ENCODE measurements around the gene MPZL3. TPM values are rescaled to one million over a fixed set of nuclear protein-coding genes. Genes with fewer than 3 reads are reported as not detected.

MPZL3 gene
- total RNA-seq, 1 experiment from 2014 or later = 16.8 TPM

DNA sequence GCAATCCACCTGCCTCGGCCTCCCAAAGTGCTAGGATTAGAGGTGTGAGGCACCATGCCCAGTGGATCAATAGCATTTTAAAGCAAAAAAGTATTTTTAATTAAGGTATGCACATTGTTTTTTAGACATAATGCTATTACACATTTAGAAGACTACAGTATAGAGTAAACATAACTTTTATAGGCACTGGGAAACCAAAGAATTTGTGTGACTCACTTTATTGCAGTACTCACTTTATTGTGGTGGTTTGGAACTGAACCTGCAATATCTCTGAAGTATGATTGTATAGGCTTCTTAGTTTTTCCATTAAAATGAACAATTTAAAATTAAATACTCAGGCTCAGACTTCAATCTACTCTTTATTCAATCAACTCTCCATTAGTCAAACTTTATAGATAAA is 34.8 kb upstream of the MPZL3 start:
- CTCF ChIA-PET = no interaction called here
- Histone ChIP-seq H3K4me3 (no peak overlapping the region), H3K4me2 (peak overlapping the region; percentile 56)

DNA sequence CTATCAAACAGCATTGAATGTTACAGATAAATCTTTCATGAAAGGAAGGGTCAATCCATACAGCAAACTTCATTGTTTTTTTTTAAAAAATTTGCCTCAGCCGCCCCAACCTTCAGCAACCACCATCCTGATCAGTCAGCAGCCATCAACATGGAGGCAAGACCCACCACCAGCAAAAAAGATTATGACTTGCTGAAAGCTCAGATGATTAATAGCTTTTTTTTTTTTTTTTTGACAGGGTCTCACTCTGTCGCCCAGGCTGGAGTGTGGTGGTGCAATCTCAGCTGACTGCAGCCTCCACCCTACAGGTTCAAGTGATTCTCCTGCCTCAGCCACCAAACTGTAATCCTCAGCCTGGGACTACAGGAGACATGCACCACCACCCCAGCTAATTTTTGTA is 34.4 kb upstream of the MPZL3 start:
- CTCF ChIA-PET = no interaction called here
- no TSS peak for BruUV-seq (replicated peaks)
- Histone ChIP-seq H3K9me2 (ENCODE audit: insufficient read depth) (no peaks in the 10 kb centered on the region), H3K9me3 (ENCODE audit: insufficient read depth, low read depth) (no peaks in the 10 kb centered on the region), H3K27me3 (ENCODE audit: insufficient read depth, low read depth) (no peaks in the 10 kb centered on the region), H4K20me1 (ENCODE audit: insufficient read depth) (no peaks in the 10 kb centered on the region), H3K4me2 (peak overlapping the region; percentile 56), H3K4me1 (replicated peaks; ENCODE audit: insufficient read depth) (peaks cover 25% of the 10 kb centered on the region), H3F3A (ENCODE audit: insufficient read depth, low read depth) (peaks cover 18% of the 10 kb centered on the region; the same call in 1 of the 2 replicates), H3K27ac (peak overlapping the region; percentile 49), H3K4me3 (no peak overlapping the region), H3K79me2 (ENCODE audit: low read depth) (no peaks in the 10 kb centered on the region), H3K36me3 (ENCODE audit: low read depth) (no peaks in the 10 kb centered on the region), H2AFZ (no peak overlapping the region)
- TF ChIP-seq, protein P1, sequence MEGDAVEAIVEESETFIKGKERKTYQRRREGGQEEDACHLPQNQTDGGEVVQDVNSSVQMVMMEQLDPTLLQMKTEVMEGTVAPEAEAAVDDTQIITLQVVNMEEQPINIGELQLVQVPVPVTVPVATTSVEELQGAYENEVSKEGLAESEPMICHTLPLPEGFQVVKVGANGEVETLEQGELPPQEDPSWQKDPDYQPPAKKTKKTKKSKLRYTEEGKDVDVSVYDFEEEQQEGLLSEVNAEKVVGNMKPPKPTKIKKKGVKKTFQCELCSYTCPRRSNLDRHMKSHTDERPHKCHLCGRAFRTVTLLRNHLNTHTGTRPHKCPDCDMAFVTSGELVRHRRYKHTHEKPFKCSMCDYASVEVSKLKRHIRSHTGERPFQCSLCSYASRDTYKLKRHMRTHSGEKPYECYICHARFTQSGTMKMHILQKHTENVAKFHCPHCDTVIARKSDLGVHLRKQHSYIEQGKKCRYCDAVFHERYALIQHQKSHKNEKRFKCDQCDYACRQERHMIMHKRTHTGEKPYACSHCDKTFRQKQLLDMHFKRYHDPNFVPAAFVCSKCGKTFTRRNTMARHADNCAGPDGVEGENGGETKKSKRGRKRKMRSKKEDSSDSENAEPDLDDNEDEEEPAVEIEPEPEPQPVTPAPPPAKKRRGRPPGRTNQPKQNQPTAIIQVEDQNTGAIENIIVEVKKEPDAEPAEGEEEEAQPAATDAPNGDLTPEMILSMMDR (conservative IDR thresholded peaks at IDR 0.05) = no peak
- no peak for TF ChIP-seq EZH2 (IDR thresholded peaks at IDR 0.05; ENCODE audit: low read depth)
- intact Hi-C loops (cut with micrococcal nuclease; ENCODE audit: unreplicated experiment) = loop anchor here (2.0 kb wide), 1 partner anchor 34 kb away; the partner anchor contains the start of gene MPZL3
- no peak for DNase-seq
- POLR2A ChIA-PET (ENCODE audit: unreplicated experiment) = interaction anchor here (0.6 kb wide), 1 partner anchor 22 kb away, joined by 4 read pairs; no protein-coding TSS in a partner anchor

More for the DNA sequence above, 34.8 kb upstream of the MPZL3 start:
- H4K20me1 ChIP-seq (ENCODE audit: insufficient read depth) = no peaks in the 10 kb centered on the region
- no peaks in the 10 kb centered on the region for H3K9me2 ChIP-seq (ENCODE audit: insufficient read depth)
- no peak for TF ChIP-seq EZH2 (IDR thresholded peaks at IDR 0.05; ENCODE audit: low read depth)
- TF ChIP-seq, protein P1 (conservative IDR thresholded peaks at IDR 0.05) = no peak
- peaks cover 18% of the 10 kb centered on the region; the same call in 1 of the 2 replicates for H3F3A ChIP-seq (ENCODE audit: insufficient read depth, low read depth)
- peak overlapping the region; percentile 49 for H3K27ac ChIP-seq
- POLR2A ChIA-PET (ENCODE audit: unreplicated experiment) = interaction anchor here (0.6 kb wide), 1 partner anchor 22 kb away, joined by 4 read pairs; no protein-coding TSS in a partner anchor
- DNase-seq = peak in 1 of 2 experiments; percentile 93
- H3K79me2 ChIP-seq (ENCODE audit: low read depth) = no peaks in the 10 kb centered on the region
- H3K4me1 ChIP-seq (replicated peaks; ENCODE audit: insufficient read depth) = peaks cover 25% of the 10 kb centered on the region
- H2AFZ ChIP-seq = no peak overlapping the region
- no peaks in the 10 kb centered on the region for H3K9me3 ChIP-seq (ENCODE audit: insufficient read depth, low read depth)
- intact Hi-C loops (cut with micrococcal nuclease; ENCODE audit: unreplicated experiment) = loop anchor here (2.0 kb wide), 1 partner anchor 34 kb away; the partner anchor contains the start of gene MPZL3
- no peaks in the 10 kb centered on the region for H3K36me3 ChIP-seq (ENCODE audit: low read depth)
- H3K27me3 ChIP-seq (ENCODE audit: insufficient read depth, low read depth) = no peaks in the 10 kb centered on the region
- no TSS peak for BruUV-seq (replicated peaks)

DNA sequence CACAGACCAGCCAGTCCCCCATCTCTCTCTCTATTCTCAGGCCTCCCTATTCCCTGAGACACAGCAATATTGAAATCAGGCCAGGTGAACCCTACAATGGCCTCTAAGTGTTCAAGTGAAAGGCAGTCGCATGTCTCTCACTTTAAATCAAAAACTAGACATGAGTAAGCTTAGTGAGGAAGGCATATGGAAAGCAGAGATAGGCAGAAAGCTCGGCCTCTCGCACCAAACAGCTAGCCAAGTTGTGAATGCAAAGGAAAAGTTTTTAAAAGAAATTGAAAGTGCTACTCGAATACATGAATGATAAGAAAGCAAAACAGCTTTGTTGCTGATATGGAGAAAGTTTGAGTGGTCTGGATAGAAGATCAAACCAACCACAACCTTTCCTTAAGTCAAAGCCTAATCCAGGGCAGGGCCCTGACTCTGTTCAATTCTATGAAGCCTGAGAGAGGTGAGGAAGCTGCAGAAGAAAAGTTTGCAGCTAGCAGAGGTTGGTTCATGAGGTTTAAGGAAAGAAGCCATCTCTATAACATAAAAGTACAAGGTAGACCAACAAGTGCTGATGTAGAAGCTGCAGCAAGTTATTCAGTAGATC is 31.7 kb upstream of the MPZL3 start:
- H2AFZ ChIP-seq = no peak overlapping the region
- no peak overlapping the region for H3K4me3 ChIP-seq
- no peaks in the 10 kb centered on the region for H4K20me1 ChIP-seq (ENCODE audit: insufficient read depth)
- no peaks in the 10 kb centered on the region for H3K79me2 ChIP-seq (ENCODE audit: low read depth)
- no peaks in the 10 kb centered on the region for H3K27me3 ChIP-seq (ENCODE audit: insufficient read depth, low read depth)
- BruUV-seq (replicated peaks) = no TSS peak
- no peak overlapping the region for H3K4me2 ChIP-seq
- DNase-seq = no peak
- CTCF ChIA-PET = interaction anchor here (0.7 kb wide), 1 partner anchor 20 kb away, joined by 3 read pairs; no protein-coding TSS in a partner anchor
- H3F3A ChIP-seq (ENCODE audit: insufficient read depth, low read depth) = peaks cover 14% of the 10 kb centered on the region; the same call in 1 of the 2 replicates
- H3K27ac ChIP-seq = no peak overlapping the region
- intact Hi-C loops (cut with micrococcal nuclease; ENCODE audit: unreplicated experiment) = no loop called here
- peaks cover 22% of the 10 kb centered on the region for H3K4me1 ChIP-seq (replicated peaks; ENCODE audit: insufficient read depth)
- no peaks in the 10 kb centered on the region; the same call in 1 of the 2 replicates for H3K9me2 ChIP-seq (ENCODE audit: insufficient read depth)
- no peaks in the 10 kb centered on the region for H3K9me3 ChIP-seq (ENCODE audit: insufficient read depth, low read depth)
- POLR2A ChIA-PET (ENCODE audit: unreplicated experiment) = interaction anchor here (0.7 kb wide), 1 partner anchor 67 kb away, joined by 4 read pairs; no protein-coding TSS in a partner anchor
- H3K36me3 ChIP-seq (ENCODE audit: low read depth) = no peaks in the 10 kb centered on the region
- TF ChIP-seq, protein P1 (conservative IDR thresholded peaks at IDR 0.05) = no peak
- no peak for TF ChIP-seq EZH2 (IDR thresholded peaks at IDR 0.05; ENCODE audit: low read depth)

Data from PC-9 (cell line).